PFSK-1 (cell line): ENCODE measurements around the gene ZSWIM3.

Experiments
- POLR2AphosphoS5 ChIP-seq: IDR thresholded peaks from 2 replicates; pipeline ENCODE4 v1.6.1; 2012; ENCODE audit warnings: low read depth, mild to moderate bottlenecking, control low read depth, low read length, moderate library complexity
- REST ChIP-seq, 2 experiments: IDR thresholded peaks; 2 replicates each; pipeline versions ENCODE4 v1.6.1 to v1.8.0; 2011 to 2012; ENCODE audit warnings: low read depth in 2 of 2, low read length in 2 of 2, control low read depth in 1 of 2, inconsistent platforms in 1 of 2, mild to moderate bottlenecking in 1 of 2, moderate library complexity in 1 of 2; ENCODE audit not compliant: insufficient read depth in 1 of 2

DNA sequence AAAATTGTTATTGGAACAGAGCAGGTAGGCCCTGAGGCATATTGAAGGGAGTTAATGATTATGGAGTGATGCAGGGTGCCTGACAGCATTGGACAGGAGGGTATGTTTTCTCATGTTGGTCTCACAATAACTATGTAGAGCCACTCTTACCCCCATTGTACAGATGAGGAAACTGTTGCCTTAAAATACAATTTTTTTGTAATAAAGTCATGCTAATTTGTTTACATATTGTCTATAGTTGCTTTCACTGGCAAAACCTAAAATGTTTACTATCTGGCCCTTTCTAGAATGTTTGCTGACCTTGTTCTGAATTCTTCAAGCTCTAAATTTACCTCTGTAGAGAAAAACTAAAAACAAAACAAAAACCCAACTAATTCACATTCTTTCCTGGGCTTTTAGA lies 5.9 kb upstream of the ZSWIM3 start:
- TF ChIP-seq POLR2AphosphoS5 (no peak), REST (IDR thresholded peaks at IDR 0.05; ENCODE audit: insufficient read depth in 1 of 2, low read depth in 2 of 2, low read length in 2 of 2) (no peak)
